Adrenal gland (tissue), 12 donors: Measurements from ENCODE around the gene BOD1. TPM values are rescaled to one million over a fixed set of nuclear protein-coding genes. Genes with fewer than 3 reads are reported as not detected.

ENCODE experiments used
- DNase-seq, 7 donors: peaks; one replicate each; pipeline ENCODE4 v3.0.0-alpha.2; 2019 to 2020
- H3K27ac ChIP-seq, 5 donors: fragments of 200-600 bp; sonication (generic) in 4 of 5; 1 replicate in 3 of 5; 2 replicates in 2 of 5; pipeline versions ENCODE4 v1.5.1 to v1.8.0; 2016 to 2020; ENCODE audit warnings: mild to moderate bottlenecking in 1 of 5
- H3K27me3 ChIP-seq: fragments of 200-600 bp; 2 replicates; pipeline ENCODE4 v1.8.0; 2021
- H3K36me3 ChIP-seq, 2 donors: fragments of 200-600 bp; replicated peaks in 1 of 2; 1 replicate in 1 of 2; 2 replicates in 1 of 2; pipeline versions ENCODE4 v1.5.1 to v1.8.0; 2018 to 2022
- H3K4me1 ChIP-seq, 2 donors: fragments of 200-600 bp; replicated peaks in 1 of 2; 1 replicate in 1 of 2; 2 replicates in 1 of 2; pipeline versions ENCODE4 v1.5.1 to v1.8.0; 2018 to 2021
- H3K4me3 ChIP-seq, 4 donors: fragments of 200-600 bp; sonication (generic) in 3 of 4; one replicate each; pipeline ENCODE4 v1.5.1; 2016 to 2018
- H3K9me3 ChIP-seq, 3 donors: fragments of 200-600 bp; sonication (generic) in 1 of 3; replicated peaks in 1 of 3; 1 replicate in 2 of 3; 2 replicates in 1 of 3; pipeline versions ENCODE4 v1.5.1 to v1.8.0; 2016 to 2021
- CTCF ChIP-seq, 6 experiments: fragments of 450-650 bp in 4 of 6; fragments of 200-600 bp in 2 of 6; sonication (generic) in 1 of 6; IDR thresholded peaks; 1 replicate in 5 of 6; 2 replicates in 1 of 6; pipeline versions ENCODE4 v1.5.1 to v1.8.0; 2016 to 2021; ENCODE audit warnings: antibody characterized with exemption in 6 of 6, mild to moderate bottlenecking in 2 of 6, moderate library complexity in 1 of 6
- POLR2A ChIP-seq, 2 donors: fragments of 450-650 bp; IDR thresholded peaks; one replicate each; pipeline ENCODE4 v1.6.1; 2017; ENCODE audit warnings: antibody characterized with exemption in 2 of 2, mild to moderate bottlenecking in 2 of 2, moderate library complexity in 1 of 2
- WGBS, 4 donors: extraction: QIAGEN DNeasy Blood & Tissue Kit in 2 of 4; methylation state at CpG; one replicate each; pipeline versions ENCODE4 v1.1.5 to v1.1.7; 2013 to 2017; 5-methylcytosine and 5-hydroxymethylcytosine counted together
- intact Hi-C, 2 donors: fragments of 100-400 bp; cut with DNase I; formaldehyde crosslinking; loops; one replicate each; pipeline versions ENCODE4 v1.14.1 to v1.15.0; 2022 to 2023
- polyA plus RNA-seq, 3 donors: library from polyadenylated mRNA; stranded (reverse); fragments of 200-250 nt in 2 of 3; fragments of 350-450 nt in 1 of 3; fragmentation: Illumina TruSeq in 1 of 3; extraction: RNeasy Lipid Tissue Mini Kit (QIAGEN cat#74804) in 1 of 3; gene quantifications; one replicate each; pipeline ENCODE4 v1.2.3, GENCODE V29; 2013 to 2014
- total RNA-seq, 9 donors: library from RNA; depleted of rRNA in 4 of 9; stranded (reverse); fragments of >200 nt in 4 of 9; fragments of 120-200 nt in 1 of 9; fragmentation: NEBNext Ultra II Directional in 1 of 9; extraction: Animal tissue kit (Norgen Biotek cat#: 25700) in 1 of 9; gene quantifications; one replicate each; pipeline versions ENCODE4 v1.1.0 to v1.2.4, GENCODE V29; 2013 to 2023
- donor health status: healthy with polysubstance abuse.
- donor health status: Bipolar disorder and iron deficiency.
- donor health status: DM: yes; HTN: yes; CAD: no.
- donor health status: DM: no; HTN: no; CAD: no.
- donor health status: DM: no; HTN: no; CAD: no.
- donor health status: DM: yes; HTN: yes; CAD: no.

The BOD1 gene
- total and polyA plus RNA-seq, 12 donors, result 30.0 to 127 (median 54.2) TPM

- 63 to 72% (median 65%) methylated on average over 3 of the region's 3 CpGs for WGBS, 4 donors
- Histone ChIP-seq H3K4me3 (no peak overlapping the region), H3K27me3 (no peaks in the 10 kb centered on the region), H3K4me1 (peaks cover 0 to 4% of the 10 kb centered on the region in 2 donors), H3K27ac (no peak overlapping the region), H3K36me3 (no peaks in the 10 kb centered on the region), H3K9me3 (no peaks in the 10 kb centered on the region)
- no peak for DNase-seq
- intact Hi-C loops, result no loop called here
- TF ChIP-seq CTCF (IDR thresholded peaks at IDR 0.05) (no peak), POLR2A (IDR thresholded peaks at IDR 0.05) (no peak)
Measured at GRCh38 chr5:173631478-173631877, 15.0 kb upstream of the BOD1 start.

GRCh38 chr5:173630724-173631365 lies 14.4 kb upstream of the BOD1 start:
- H3K27ac ChIP-seq, result peak overlapping the region in 1 of 5 donors; percentile 69
- no peaks in the 10 kb centered on the region for H3K9me3 ChIP-seq
- peak in 1 of 7 donors; percentile 39 for DNase-seq
- peak overlapping the region in 1 of 4 donors; percentile 48 for H3K4me3 ChIP-seq
- intact Hi-C loops, result no loop called here
- peaks cover 0 to 4% of the 10 kb centered on the region in 2 donors for H3K4me1 ChIP-seq
- WGBS, 4 donors, result 29 to 74% (median 34%) methylated on average over 6 of the region's 6 CpGs
- TF ChIP-seq CTCF (IDR thresholded peaks at IDR 0.05), result no peak
- peak in 1 of 2 donors; percentile 15 for TF ChIP-seq POLR2A (IDR thresholded peaks at IDR 0.05)
- no peaks in the 10 kb centered on the region for H3K27me3 ChIP-seq
- no peaks in the 10 kb centered on the region for H3K36me3 ChIP-seq

GRCh38 chr5:173629628-173630027 lies 13.2 kb upstream of the BOD1 start:
- Histone ChIP-seq H3K4me1 (peaks cover 0 to 4% of the 10 kb centered on the region in 2 donors), H3K27me3 (no peaks in the 10 kb centered on the region), H3K27ac (no peak overlapping the region), H3K36me3 (no peaks in the 10 kb centered on the region), H3K4me3 (no peak overlapping the region), H3K9me3 (no peaks in the 10 kb centered on the region)
- 63 to 74% methylated on average over 1 of the region's 1 CpG; no CpG with 5 or more reads in 2 of the 4 donors for WGBS, 4 donors
- intact Hi-C loops, result loop anchor here (10.0 kb wide), 2 partner anchors 135 to 265 kb away; no protein-coding TSS in a partner anchor
- DNase-seq, result peak in 1 of 7 donors; percentile 13
- TF ChIP-seq POLR2A (IDR thresholded peaks at IDR 0.05) (no peak), CTCF (IDR thresholded peaks at IDR 0.05) (peak in 3 of 6 experiments; percentile 20 to 42 (median 30))

GRCh38 chr5:173628501-173628900 lies 12.1 kb upstream of the BOD1 start:
- intact Hi-C loops, result loop anchor here (10.0 kb wide), 2 partner anchors 136 to 266 kb away; no protein-coding TSS in a partner anchor
- no peaks in the 10 kb centered on the region for H3K36me3 ChIP-seq
- H3K27me3 ChIP-seq, result no peaks in the 10 kb centered on the region
- H3K9me3 ChIP-seq, result no peaks in the 10 kb centered on the region
- H3K4me1 ChIP-seq, result peaks cover 0 to 4% of the 10 kb centered on the region in 2 donors
- 78 to 87% (median 82%) methylated on average over 5 to 6 of the region's 6 CpGs for WGBS, 4 donors
- DNase-seq, result no peak
- no peak overlapping the region for H3K4me3 ChIP-seq
- no peak for TF ChIP-seq POLR2A (IDR thresholded peaks at IDR 0.05)
- TF ChIP-seq CTCF (IDR thresholded peaks at IDR 0.05), result no peak
- no peak overlapping the region for H3K27ac ChIP-seq
